Measurements from ENCODE around the gene RSPRY1. TPM values are rescaled to one million over a fixed set of nuclear protein-coding genes. Genes with fewer than 3 reads are reported as not detected.

Gene RSPRY1
- total RNA-seq, 4 donors from 2014 or later: 20.4 to 28.5 (median 24.6) TPM

DNA sequence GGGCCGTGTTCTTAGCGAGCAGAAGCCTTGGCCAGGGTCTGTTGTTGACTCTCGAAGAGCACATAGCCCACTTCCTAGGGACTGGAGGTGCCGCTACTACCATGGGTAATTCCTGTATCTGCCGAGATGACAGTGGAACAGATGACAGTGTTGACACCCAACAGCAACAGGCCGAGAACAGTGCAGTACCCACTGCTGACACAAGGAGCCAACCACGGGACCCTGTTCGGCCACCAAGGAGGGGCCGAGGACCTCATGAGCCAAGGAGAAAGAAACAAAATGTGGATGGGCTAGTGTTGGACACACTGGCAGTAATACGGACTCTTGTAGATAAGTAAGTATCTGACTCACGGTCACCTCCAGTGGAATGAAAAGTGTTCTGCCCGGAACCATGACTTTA lies 18.5 kb downstream of the RSPRY1 start:
- 86 to 93% methylated on average over 12 of the region's 12 CpGs for WGBS, 2 donors
- no peak overlapping the region for H3K27ac ChIP-seq
- H3K27me3 ChIP-seq: no peaks in the 10 kb centered on the region
- TF ChIP-seq POLR2A (IDR thresholded peaks at IDR 0.05): no peak
- TF ChIP-seq, protein P1, sequence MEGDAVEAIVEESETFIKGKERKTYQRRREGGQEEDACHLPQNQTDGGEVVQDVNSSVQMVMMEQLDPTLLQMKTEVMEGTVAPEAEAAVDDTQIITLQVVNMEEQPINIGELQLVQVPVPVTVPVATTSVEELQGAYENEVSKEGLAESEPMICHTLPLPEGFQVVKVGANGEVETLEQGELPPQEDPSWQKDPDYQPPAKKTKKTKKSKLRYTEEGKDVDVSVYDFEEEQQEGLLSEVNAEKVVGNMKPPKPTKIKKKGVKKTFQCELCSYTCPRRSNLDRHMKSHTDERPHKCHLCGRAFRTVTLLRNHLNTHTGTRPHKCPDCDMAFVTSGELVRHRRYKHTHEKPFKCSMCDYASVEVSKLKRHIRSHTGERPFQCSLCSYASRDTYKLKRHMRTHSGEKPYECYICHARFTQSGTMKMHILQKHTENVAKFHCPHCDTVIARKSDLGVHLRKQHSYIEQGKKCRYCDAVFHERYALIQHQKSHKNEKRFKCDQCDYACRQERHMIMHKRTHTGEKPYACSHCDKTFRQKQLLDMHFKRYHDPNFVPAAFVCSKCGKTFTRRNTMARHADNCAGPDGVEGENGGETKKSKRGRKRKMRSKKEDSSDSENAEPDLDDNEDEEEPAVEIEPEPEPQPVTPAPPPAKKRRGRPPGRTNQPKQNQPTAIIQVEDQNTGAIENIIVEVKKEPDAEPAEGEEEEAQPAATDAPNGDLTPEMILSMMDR (IDR thresholded peaks at IDR 0.05): no peak
- no peak for TF ChIP-seq EP300 (IDR thresholded peaks at IDR 0.05)
- peaks cover 0 to 4% (median 0%) of the 10 kb centered on the region in 4 donors for H3K4me1 ChIP-seq
- H3K4me3 ChIP-seq: no peak overlapping the region
- no peaks in the 10 kb centered on the region for H3K9me3 ChIP-seq
- H3K36me3 ChIP-seq: peaks cover 0 to 54% (median 6%) of the 10 kb centered on the region in 3 donors
- DNase-seq (ENCODE audit: low spot score in 2 of 2): no peak

DNA sequence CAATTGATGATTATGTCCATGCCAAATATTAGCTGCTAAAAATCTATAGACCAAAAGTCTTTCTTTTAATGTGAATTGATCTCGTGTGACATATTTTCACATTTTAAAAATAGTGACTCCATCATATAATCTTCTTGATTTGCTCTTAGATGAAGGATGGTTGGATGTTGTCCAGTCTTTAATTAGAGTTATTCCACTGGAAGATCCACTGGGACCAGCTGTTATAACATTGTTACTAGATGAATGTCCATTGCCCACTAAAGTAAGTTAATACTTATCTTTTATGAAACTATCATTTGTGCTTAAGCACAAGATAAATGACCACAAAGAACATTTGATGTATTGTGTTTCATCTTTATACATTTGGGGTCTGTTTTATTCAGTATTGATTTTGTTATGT lies 22.8 kb downstream of the RSPRY1 start:
- Histone ChIP-seq H3K9me3 (no peaks in the 10 kb centered on the region), H3K27me3 (no peaks in the 10 kb centered on the region), H3K36me3 (peaks cover 0 to 96% (median 18%) of the 10 kb centered on the region in 3 donors), H3K4me1 (no peaks in the 10 kb centered on the region), H3K4me3 (no peak overlapping the region), H3K27ac (no peak overlapping the region)
- WGBS, 2 donors: 92 to 100% methylated on average over 1 of the region's 1 CpG
- DNase-seq (ENCODE audit: low spot score in 2 of 2): no peak
- TF ChIP-seq, protein P1 (IDR thresholded peaks at IDR 0.05): no peak
- TF ChIP-seq EP300 (IDR thresholded peaks at IDR 0.05) (no peak), POLR2A (IDR thresholded peaks at IDR 0.05) (no peak)

DNA sequence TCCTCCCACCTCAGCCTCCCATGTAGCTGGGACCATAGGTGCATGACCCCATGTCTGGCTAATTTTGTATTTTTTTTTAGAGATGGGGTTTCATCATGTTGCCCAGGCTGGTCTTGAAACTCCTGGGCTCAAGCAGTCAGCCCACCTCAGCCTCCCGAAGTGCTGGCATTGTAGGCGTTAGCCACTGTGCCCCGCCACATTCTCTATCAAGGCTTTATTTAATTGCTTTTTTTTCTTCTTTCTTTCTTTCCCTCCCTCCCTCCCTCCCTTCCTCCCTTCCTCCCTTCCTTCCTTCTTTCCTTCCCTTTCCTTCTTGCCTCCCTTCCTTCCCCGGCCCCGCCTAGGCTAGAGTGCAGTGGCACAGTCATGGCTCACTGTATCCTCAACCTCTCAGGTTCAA lies 23.7 kb downstream of the RSPRY1 start:
- no peak for TF ChIP-seq POLR2A (IDR thresholded peaks at IDR 0.05)
- TF ChIP-seq EP300 (IDR thresholded peaks at IDR 0.05): no peak
- TF ChIP-seq, protein P1 (IDR thresholded peaks at IDR 0.05): no peak
- DNase-seq (ENCODE audit: low spot score in 2 of 2): no peak
- Histone ChIP-seq H3K27me3 (no peaks in the 10 kb centered on the region), H3K4me3 (no peak overlapping the region), H3K9me3 (no peaks in the 10 kb centered on the region), H3K36me3 (peaks cover 0 to 98% (median 18%) of the 10 kb centered on the region in 3 donors), H3K4me1 (no peaks in the 10 kb centered on the region), H3K27ac (no peak overlapping the region)
- WGBS, 2 donors: 93 to 94% methylated on average over 5 of the region's 5 CpGs

DNA sequence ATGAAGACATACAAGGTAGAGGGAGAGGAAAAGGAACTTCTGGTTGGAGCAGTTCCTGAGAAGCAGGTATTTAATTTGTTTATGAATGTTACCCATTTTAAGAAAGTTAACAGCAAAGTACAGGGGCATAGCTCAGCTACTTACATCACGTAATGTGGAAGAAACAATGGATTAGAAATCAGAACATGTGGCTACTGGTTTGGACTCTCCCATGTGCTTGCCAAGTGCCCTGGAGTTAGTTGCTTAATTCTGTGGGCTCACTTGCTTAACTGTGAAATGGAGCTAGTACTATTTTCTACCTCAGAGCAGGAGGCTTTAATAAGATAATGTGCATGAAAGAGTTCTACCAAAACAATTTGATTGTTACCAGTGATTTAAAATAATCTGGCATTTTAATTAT lies 27.3 kb downstream of the RSPRY1 start:
- DNase-seq (ENCODE audit: low spot score in 2 of 2): no peak
- Histone ChIP-seq H3K27me3 (no peaks in the 10 kb centered on the region), H3K9me3 (peaks cover 0 to 25% (median 7%) of the 10 kb centered on the region in 4 donors), H3K4me3 (no peak overlapping the region), H3K4me1 (no peaks in the 10 kb centered on the region), H3K27ac (no peak overlapping the region), H3K36me3 (peaks cover 13 to 100% (median 33%) of the 10 kb centered on the region in 3 donors)
- WGBS, 2 donors: 91 to 100% methylated on average over 1 of the region's 1 CpG
- TF ChIP-seq POLR2A (IDR thresholded peaks at IDR 0.05) (no peak), EP300 (IDR thresholded peaks at IDR 0.05) (no peak)
- TF ChIP-seq, protein P1 (IDR thresholded peaks at IDR 0.05): no peak

DNA sequence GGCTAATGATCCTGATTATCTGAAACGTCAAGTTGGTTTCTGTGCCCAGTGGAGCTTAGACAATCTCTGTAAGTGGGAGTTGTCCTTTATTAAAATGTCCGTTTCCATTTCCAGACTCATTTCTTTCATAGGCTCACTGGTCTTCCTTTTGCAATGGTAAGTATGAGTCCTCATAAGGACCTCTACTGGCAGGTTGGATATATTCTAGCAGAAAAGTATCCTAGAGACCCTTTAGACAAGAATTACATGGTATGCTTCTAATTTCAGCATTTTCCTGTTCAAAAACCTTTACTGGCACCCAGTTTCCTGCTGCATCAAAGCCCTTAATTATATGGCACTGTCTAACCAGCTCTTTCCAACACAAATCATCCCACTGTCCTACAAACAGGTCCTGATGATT lies 30.8 kb downstream of the RSPRY1 start:
- TF ChIP-seq, protein P1 (IDR thresholded peaks at IDR 0.05): no peak
- WGBS, 2 donors: 83 to 91% methylated on average over 2 of the region's 2 CpGs
- peaks cover 0 to 35% (median 9%) of the 10 kb centered on the region in 4 donors for H3K9me3 ChIP-seq
- H3K36me3 ChIP-seq: peaks cover 13 to 98% (median 40%) of the 10 kb centered on the region in 3 donors
- no peak for DNase-seq (ENCODE audit: low spot score in 2 of 2)
- H3K27ac ChIP-seq: no peak overlapping the region
- no peak overlapping the region for H3K4me3 ChIP-seq
- no peaks in the 10 kb centered on the region for H3K4me1 ChIP-seq
- no peaks in the 10 kb centered on the region for H3K27me3 ChIP-seq

All from tibial nerve (tissue), 4 donors.